PC-9 (cell line): ENCODE results near the gene MT1E.

Experiments used
- EZH2 ChIP-seq: fragments of 200-600 bp; sonication (generic); IDR thresholded peaks from 2 replicates; pipeline ENCODE4 v1.8.0; 2017; ENCODE audit warnings: antibody characterized with exemption, low read depth
- TF ChIP-seq, protein P1 (sequence below): fragments of 200-600 bp; sonication (generic); conservative IDR thresholded peaks from 2 replicates; pipeline ENCODE4 v1.6.1; 2017; ENCODE audit warnings: mixed run types, antibody characterized with exemption, mild to moderate bottlenecking, moderate library complexity

DNA sequence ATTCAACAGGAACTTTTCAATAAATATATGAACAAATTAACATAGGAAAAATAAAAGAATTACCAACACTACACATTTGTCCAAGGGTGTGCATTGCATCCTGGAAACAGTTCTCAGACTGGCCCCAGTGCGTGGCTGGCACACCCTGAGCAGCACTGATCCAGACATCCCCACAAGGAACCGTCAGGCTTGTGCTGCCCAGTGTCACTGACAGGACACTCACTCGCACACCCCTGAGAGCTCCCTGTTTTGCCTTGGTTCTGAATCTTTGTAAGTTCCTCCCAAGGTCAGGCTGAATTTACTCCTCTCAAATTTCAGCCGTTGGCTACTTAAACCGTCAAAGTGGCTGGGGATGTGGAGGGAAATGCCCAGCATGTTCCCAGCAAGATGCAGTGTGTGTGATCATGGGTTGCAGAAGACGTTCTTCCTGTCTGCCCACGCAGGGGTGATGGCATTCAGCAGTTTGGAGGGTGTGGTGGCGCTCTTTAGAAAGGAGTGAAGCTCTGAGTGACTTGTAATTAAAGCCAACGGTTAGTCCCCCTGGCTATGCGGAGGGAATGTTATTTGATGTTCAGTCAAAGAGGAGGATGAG is 15.5 kb upstream of the MT1E start:
- TF ChIP-seq, protein P1, sequence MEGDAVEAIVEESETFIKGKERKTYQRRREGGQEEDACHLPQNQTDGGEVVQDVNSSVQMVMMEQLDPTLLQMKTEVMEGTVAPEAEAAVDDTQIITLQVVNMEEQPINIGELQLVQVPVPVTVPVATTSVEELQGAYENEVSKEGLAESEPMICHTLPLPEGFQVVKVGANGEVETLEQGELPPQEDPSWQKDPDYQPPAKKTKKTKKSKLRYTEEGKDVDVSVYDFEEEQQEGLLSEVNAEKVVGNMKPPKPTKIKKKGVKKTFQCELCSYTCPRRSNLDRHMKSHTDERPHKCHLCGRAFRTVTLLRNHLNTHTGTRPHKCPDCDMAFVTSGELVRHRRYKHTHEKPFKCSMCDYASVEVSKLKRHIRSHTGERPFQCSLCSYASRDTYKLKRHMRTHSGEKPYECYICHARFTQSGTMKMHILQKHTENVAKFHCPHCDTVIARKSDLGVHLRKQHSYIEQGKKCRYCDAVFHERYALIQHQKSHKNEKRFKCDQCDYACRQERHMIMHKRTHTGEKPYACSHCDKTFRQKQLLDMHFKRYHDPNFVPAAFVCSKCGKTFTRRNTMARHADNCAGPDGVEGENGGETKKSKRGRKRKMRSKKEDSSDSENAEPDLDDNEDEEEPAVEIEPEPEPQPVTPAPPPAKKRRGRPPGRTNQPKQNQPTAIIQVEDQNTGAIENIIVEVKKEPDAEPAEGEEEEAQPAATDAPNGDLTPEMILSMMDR, result no peak
- TF ChIP-seq EZH2, result no peak
